Measurements from ENCODE around the gene CORO2B. TPM values are rescaled to one million over a fixed set of nuclear protein-coding genes. Genes with fewer than 3 reads are reported as not detected.

Gene CORO2B
- total and polyA plus RNA-seq, 2 of the 13 experiments (the other 11 are each of a cell fraction or from before 2014, with no cell fraction given) = 0.35 to 0.63 TPM

- no peaks in the 10 kb centered on the region for H3K9me3 ChIP-seq (ENCODE audit: low read length)
- intact Hi-C loops (cut with micrococcal nuclease; ENCODE audit: unreplicated experiment) = no loop called here
- no peak overlapping the region for H3K4me3 ChIP-seq (replicated peaks in 1 of 3; ENCODE audit: insufficient read depth in 1 of 3, low read depth in 2 of 3, low read length in 3 of 3)
- in situ Hi-C loops (cut with HindIII; ENCODE audit: extremely low pct_ligation_motif_present, low pct_unique_long_range_greater_than_20kb) = no loop called here
- H3K4me2 ChIP-seq (ENCODE audit: low read depth, low read length) = no peak overlapping the region
- no peak for ATAC-seq
- CTCF ChIA-PET (ENCODE audit: low intra/inter-chr PET ratio, low total read pairs) = no interaction called here
- no peak for FAIRE-seq
- H3K9ac ChIP-seq (ENCODE audit: insufficient read depth, low read depth, low read length) = no peak overlapping the region
- no peaks in the 10 kb centered on the region for H3K79me2 ChIP-seq (ENCODE audit: insufficient read depth, low read length)
- no peaks in the 10 kb centered on the region for H3K27me3 ChIP-seq (ENCODE audit: control insufficient read depth in 1 of 2, insufficient read depth in 2 of 2, low read length in 2 of 2)
- DNase-seq (ENCODE audit: low spot score) = no peak
- no TSS peak for BruUV-seq (replicated peaks)
- H3K36me3 ChIP-seq (replicated peaks in 1 of 2; ENCODE audit: control insufficient read depth in 1 of 2, insufficient read depth in 2 of 2, low read length in 2 of 2) = no peaks in the 10 kb centered on the region
- WGBS (ENCODE audit: low lambda C conversion rate) = 7% methylated on average over 5 of the region's 5 CpGs
- H2AFZ ChIP-seq (ENCODE audit: low read length) = no peak overlapping the region
- POLR2A ChIA-PET = no interaction called here
- no peak for TF ChIP-seq YEATS4 (CRISPR knock-in tag; IDR thresholded peaks at IDR 0.05; ENCODE audit: borderline replicate concordance)
- no peak for TF ChIP-seq CTCF (CRISPR knock-in tag; IDR thresholded peaks at IDR 0.05)
- no peak for TF ChIP-seq ZBTB14 (CRISPR knock-in tag; IDR thresholded peaks at IDR 0.05)
- TF ChIP-seq KLF6 (CRISPR knock-in tag; IDR thresholded peaks at IDR 0.05) = no peak
- no peak for TF ChIP-seq TEAD2 (CRISPR knock-in tag; IDR thresholded peaks at IDR 0.05)
- no peak for TF ChIP-seq CHCHD3 (CRISPR knock-in tag; IDR thresholded peaks at IDR 0.05)
- no peak for TF ChIP-seq KDM2A (CRISPR knock-in tag; IDR thresholded peaks at IDR 0.05; ENCODE audit: borderline replicate concordance, low read depth)
- no peak for TF ChIP-seq ATF7 (IDR thresholded peaks at IDR 0.05)
- no peak for TF ChIP-seq ATF7 (CRISPR knock-in tag; IDR thresholded peaks at IDR 0.05)
- TF ChIP-seq ZSCAN29 (CRISPR knock-in tag; conservative IDR thresholded peaks at IDR 0.05) = no peak
- TF ChIP-seq SIN3B (IDR thresholded peaks at IDR 0.05; ENCODE audit: low read length) = no peak
- no peak for TF ChIP-seq ELF4 (CRISPR knock-in tag; IDR thresholded peaks at IDR 0.05; ENCODE audit: borderline replicate concordance)
- TF ChIP-seq SETDB1 (CRISPR knock-in tag; IDR thresholded peaks at IDR 0.05; ENCODE audit: borderline replicate concordance) = no peak
- no peak for TF ChIP-seq HMG20A (CRISPR knock-in tag; IDR thresholded peaks at IDR 0.05; ENCODE audit: borderline replicate concordance)
- TF ChIP-seq GPN1 (CRISPR knock-in tag; IDR thresholded peaks at IDR 0.05; ENCODE audit: borderline replicate concordance) = no peak
- no peak for TF ChIP-seq REST (IDR thresholded peaks at IDR 0.05; ENCODE audit: borderline replicate concordance in 1 of 2, low read depth in 1 of 2, low read length in 2 of 2)
- no peak for TF ChIP-seq ZNF878 (CRISPR knock-in tag; IDR thresholded peaks at IDR 0.05)
- TF ChIP-seq MYPOP (CRISPR knock-in tag; IDR thresholded peaks at IDR 0.05) = no peak
- TF ChIP-seq AGO1 (IDR thresholded peaks at IDR 0.05; ENCODE audit: low read depth, low read length, poor library complexity, severe bottlenecking) = no peak
- no peaks in the 10 kb centered on the region for H3K4me1 ChIP-seq (ENCODE audit: insufficient read depth, low read length)
- H3K27ac ChIP-seq (ENCODE audit: extremely low read length, insufficient read depth, low read length) = no peak overlapping the region
- H4K20me1 ChIP-seq (ENCODE audit: insufficient read depth, low read length) = no peaks in the 10 kb centered on the region
Measured at GRCh38 chr15:68597581-68597980, 18.8 kb downstream of the CORO2B start.

All from HepG2 (cell line).